ENCODE measurements around the gene EXOSC2.

The EXOSC2 gene, protein sequence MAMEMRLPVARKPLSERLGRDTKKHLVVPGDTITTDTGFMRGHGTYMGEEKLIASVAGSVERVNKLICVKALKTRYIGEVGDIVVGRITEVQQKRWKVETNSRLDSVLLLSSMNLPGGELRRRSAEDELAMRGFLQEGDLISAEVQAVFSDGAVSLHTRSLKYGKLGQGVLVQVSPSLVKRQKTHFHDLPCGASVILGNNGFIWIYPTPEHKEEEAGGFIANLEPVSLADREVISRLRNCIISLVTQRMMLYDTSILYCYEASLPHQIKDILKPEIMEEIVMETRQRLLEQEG

DNA sequence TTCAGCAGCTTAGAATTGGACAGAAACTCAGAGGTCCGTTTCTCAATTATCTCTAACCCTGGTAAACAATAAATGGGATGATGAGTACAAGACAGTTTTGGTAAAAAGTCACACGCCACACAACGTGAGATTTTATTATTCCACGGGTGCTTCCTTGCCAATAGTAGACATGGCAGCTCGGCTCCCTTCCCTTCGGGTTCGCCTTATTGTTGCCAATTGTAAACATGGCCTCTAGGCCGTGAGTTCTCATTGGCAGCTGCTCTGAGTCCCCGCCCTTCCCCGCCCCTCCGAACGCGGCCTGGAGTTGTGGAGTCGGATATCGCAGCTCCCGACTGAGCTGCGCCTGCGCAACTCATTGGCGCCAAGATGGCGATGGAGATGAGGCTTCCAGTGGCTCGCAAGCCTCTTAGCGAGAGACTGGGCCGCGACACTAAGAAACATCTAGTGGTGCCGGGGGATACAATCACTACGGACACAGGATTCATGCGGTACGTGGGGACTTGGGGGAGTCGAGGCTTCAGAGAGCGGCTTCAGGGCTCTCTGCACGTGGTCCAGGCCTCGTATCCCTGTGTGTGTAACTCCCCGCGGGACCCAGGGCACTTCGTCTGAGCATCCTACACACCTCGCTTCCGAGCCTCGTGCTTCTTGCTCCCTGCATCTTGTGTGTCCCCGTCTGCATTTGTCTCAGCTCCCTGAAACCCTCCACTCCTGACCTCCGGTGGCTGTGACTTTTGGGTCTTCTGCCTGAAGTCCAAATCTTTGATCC is at the start of gene EXOSC2:
TSS of gene EXOSC2 (plus strand) at position 355 of the 766 bp plus-strand sequence. CDS start at position 367, 12 bp downstream.
- peak; percentile 98 for DNase-seq (ENCODE audit: low read depth)

DNA sequence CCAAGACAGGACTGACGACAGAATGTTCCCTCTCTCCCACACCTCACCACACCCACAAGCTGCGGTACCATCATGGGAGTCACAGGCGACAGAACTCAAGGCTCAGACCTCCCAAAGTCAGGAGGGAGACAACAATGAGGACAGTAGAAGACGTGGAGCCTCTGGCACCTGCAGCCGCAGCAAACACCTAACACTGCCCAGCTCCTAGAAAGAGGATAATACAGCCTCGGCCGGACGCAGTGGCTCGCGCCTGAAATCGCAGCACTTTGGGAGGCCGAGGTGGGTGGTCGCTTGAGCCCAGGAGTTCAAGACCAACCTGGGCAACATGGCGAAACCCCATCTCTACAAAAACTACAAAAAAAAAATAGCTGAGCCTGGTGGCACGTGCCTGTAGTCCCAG is 42.4 kb upstream of the EXOSC2 start:
- no peak for DNase-seq (ENCODE audit: low read depth)

- no peak for DNase-seq (ENCODE audit: low read depth)
Measured at GRCh38 chr9:130651752-130652151, 41.8 kb upstream of the EXOSC2 start.

- no peak for DNase-seq (ENCODE audit: low read depth)
Measured at GRCh38 chr9:130654879-130655278, 38.7 kb upstream of the EXOSC2 start.

- DNase-seq (ENCODE audit: low read depth) = no peak
Measured at GRCh38 chr9:130658893-130659698, 34.5 kb upstream of the EXOSC2 start.

- no peak for DNase-seq (ENCODE audit: low read depth)
Measured at GRCh38 chr9:130659699-130660248, 33.8 kb upstream of the EXOSC2 start.

- DNase-seq (ENCODE audit: low read depth) = no peak
Measured at GRCh38 chr9:130660326-130660682, 33.3 kb upstream of the EXOSC2 start.

DNA sequence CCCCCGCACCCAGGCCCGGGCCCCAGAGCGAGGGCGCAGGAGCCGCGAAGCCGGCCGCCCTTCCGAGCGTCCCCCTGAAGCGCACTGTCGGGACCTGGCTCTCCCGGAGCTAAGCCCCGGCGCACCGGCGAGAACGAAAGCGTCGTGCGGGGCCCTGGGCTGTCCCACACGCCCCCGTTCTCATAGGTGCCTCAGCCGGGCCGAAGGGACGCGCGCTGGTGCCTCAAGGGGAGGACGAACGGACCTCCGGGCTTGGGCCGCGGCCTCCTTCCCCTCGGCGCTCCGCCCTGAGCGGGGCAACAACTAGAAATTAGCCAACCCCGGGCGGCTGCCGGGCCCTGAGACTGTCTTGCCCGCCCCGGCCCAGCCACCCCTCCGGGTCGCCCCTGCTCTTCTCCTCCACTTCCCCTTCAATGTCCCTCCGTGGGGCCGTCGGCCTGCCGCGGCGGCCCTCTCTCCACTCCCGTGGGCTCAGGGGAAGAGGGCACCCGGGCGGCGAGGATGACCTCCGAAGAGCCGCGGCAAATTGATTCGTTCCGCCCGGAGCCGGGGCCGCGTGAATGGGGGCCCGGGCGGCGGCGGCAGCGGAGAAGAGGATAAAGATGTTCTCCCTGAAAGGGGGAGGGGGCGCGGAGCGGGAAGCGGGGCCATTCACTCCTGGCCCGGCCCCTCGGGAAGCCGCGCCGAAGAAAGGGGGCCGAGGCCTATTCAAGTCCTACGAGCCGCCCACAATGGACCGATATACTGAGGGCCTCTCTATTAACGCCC is 32.7 kb upstream of the EXOSC2 start:
- DNase-seq (ENCODE audit: low read depth) = no peak

DNA sequence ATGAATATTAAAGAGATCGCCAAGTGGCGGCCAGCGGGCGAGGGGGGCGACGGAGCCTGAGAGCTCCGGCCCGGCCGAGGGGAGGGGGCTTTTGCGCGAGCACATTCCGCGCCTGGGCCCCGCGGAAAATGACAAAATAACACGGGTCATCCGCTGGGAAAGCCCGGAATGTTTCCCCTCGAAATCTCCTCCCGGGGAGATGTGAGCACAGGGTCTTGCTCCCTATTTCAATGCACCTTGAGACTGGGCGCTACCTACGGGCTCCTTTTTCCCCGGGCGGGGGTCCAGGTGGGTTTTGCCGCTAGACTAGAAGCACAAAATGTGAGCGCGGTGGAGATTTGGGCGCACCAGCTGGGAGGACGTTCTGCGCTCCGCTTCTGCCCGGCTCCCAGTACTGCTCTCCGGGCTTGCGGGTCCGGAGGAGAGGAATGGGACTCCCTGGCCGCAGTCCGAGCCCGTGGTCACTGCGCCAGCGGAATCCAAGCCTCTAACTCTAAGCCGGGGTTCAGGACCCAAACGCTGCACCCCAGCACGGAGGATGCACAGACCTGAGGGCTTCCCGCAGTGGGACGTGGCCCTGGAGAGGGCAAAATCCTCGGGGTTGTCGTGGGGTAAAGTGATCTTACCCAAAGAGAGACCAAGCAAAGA is 32.0 kb upstream of the EXOSC2 start:
- DNase-seq (ENCODE audit: low read depth) = no peak

DNA sequence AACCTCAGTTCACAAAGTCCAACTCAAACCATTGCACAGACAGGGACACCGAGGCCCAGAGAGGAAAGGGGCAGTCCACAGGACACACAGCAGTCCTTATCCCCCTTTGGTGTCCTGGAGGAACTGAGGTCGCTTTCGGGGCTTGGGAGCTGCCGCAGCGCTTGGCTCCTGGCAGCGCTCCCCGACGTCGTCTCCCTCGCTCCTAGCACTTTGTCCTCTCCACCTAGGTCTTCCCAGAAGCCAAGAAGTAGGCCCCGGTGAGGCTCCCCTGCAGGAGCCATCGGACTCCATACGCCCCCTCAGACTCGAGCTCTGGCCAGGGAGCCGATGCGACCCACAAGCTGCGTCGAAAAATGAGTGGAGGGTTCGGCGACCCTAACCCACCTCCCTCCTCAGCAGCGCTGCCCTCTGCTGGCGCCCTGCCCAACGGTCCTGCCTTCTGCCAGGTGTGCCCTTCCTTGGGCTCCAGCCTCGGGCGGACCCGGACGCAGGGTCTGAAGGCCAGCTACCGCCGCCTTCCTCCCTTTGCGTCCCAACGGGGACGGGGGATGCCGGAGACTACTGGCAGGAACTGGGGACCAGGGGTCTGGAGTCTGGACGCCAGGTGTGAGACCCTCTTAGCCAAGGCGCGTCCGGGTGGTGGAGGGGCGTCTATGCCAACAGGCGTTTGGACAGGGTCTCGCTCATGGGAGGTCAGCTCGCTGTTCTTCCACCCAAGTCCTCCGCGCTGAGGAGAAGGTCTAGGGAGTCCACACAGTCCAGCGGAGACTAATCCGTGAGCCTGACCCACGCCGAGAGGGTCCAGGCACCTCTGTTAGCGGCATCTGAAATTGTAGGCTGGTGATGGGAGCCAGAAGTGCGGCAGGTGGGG is 31.2 kb upstream of the EXOSC2 start:
- DNase-seq (ENCODE audit: low read depth) = no peak

- no peak for DNase-seq (ENCODE audit: low read depth)
Measured at GRCh38 chr9:130662970-130663257, 30.7 kb upstream of the EXOSC2 start.

- DNase-seq (ENCODE audit: low read depth) = no peak
Measured at GRCh38 chr9:130663258-130663976, 30.2 kb upstream of the EXOSC2 start.

DNA sequence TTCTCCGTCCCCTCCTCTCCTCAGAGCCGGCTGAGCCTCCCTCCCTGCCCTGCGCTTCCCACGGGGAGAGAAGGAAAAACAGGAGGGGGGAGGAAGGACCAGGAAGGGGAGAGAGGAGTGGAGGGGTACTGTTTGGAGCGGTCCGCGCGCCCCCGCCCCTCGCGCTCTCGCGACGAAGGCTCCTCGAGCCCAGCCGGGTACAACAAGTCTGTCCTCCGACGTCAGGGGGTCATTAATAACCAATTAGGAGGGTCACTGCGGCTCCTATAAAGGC is 29.7 kb upstream of the EXOSC2 start:
- no peak for DNase-seq (ENCODE audit: low read depth)

DNA sequence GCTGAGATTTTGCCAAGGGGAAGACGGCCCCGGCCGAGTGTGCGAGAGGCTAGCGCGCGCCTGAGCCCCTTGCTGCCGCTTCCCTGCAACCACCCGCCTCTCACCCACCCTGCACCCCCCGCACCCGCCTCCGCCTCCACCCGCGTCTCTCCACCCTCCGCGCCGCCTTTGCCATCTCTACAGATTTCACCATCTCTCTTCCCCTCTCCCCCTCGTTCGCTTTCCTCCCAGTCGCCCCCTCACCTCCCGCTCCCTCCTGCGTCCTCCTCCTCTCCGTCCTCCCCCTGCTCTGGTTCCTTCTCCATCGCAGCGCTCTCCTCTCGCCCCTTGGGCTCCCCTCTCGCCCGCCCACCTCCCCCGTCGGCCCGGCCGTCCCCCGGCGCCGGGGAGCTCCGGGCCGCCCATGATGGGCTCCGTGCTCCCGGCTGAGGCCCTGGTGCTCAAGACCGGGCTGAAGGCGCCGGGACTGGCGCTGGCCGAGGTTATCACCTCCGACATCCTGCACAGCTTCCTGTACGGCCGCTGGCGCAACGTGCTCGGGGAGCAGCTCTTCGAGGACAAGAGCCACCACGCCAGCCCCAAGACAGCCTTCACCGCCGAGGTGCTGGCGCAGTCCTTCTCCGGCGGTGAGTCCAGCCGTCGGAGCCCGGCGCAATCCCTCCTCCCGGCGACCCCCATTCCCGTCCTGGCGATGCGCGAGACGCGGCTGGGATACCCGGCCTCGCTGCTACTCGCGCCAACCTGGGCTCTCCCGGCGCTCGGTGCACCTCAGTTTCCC is 29.1 kb upstream of the EXOSC2 start, which contains the start of gene PRDM12:
TSS of gene PRDM12 (plus strand) at position 344 of the 778 bp plus-strand sequence. CDS start at position 404, 60 bp downstream.
- no peak for DNase-seq (ENCODE audit: low read depth)

GRCh38 chr9:130665029-130665430 is 28.6 kb upstream of the EXOSC2 start:
- no peak for DNase-seq (ENCODE audit: low read depth)

- DNase-seq (ENCODE audit: low read depth) = no peak
Measured at GRCh38 chr9:130665431-130666392, 27.9 kb upstream of the EXOSC2 start.

DNA sequence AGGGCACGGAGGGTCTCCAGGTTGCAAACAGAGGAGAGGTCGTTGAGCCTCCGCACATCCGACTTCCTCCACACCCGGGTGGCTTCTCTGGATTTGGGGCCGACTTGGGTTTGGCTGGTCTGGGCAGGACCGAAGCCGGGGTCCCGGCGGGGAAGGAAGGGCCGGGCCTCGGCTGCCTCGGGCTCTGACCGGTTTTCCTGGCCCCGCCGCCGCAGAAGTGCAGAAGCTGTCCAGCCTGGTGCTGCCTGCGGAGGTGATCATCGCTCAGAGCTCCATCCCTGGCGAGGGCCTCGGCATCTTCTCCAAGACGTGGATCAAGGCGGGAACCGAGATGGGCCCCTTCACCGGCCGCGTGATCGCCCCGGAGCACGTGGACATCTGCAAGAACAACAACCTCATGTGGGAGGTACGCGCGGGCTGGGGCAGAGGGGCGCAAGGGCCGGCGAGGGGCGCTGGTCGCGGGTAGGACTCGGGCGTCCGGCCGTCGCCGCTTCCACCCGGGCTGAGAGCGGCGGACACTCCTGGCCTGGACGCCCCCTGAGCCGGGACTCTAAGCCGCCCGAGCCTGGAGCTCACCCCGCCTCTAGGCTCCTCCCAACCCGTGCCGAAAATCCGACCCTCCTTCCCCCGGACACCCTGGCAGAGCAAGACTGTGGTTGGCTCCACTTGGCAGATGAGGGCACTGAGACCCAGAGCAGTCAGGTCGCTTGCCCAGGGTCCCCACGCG is 27.0 kb upstream of the EXOSC2 start:
- no peak for DNase-seq (ENCODE audit: low read depth)
